GM23338 (cell line): ENCODE data around the gene IFRD1. TPM values are rescaled to one million over a fixed set of nuclear protein-coding genes. Genes with fewer than 3 reads are reported as not detected.

Source experiments
- ATAC-seq: fragments of 200-7000 bp; cut with Tn5 transposase; 3 replicates; pipeline ENCODE4 v1.9.1; 2020
- DNase-seq: peaks from one replicate; pipeline ENCODE4 v3.0.0-alpha.2; 2015; ENCODE audit warnings: low spot score
- H2AFZ ChIP-seq: fragments of 200-600 bp; sonication (generic); 2 replicates; pipeline ENCODE4 v1.8.0; 2016; ENCODE audit warnings: antibody characterized with exemption, mild to moderate bottlenecking, moderate library complexity
- H3F3A ChIP-seq: fragments of 200-600 bp; sonication (generic); replicated peaks from 2 replicates; pipeline ENCODE4 v1.8.0; 2017; ENCODE audit warnings: antibody characterized with exemption, mixed run types, low read depth
- H3K27ac ChIP-seq: fragments of 200-600 bp; sonication (generic); 2 replicates; pipeline ENCODE4 v1.6.1; 2016; ENCODE audit warnings: low read depth
- H3K27me3 ChIP-seq: fragments of 200-600 bp; sonication (generic); 2 replicates; pipeline ENCODE4 v1.8.0; 2016; ENCODE audit warnings: mild to moderate bottlenecking, mixed run types, moderate library complexity; ENCODE audit not compliant: insufficient read depth
- H3K36me3 ChIP-seq: fragments of 200-600 bp; sonication (generic); 2 replicates; pipeline ENCODE4 v1.8.0; 2016; ENCODE audit warnings: mild to moderate bottlenecking; ENCODE audit not compliant: insufficient read depth
- H3K4me1 ChIP-seq: fragments of 200-600 bp; sonication (generic); 2 replicates; pipeline ENCODE4 v1.8.0; 2016; ENCODE audit warnings: mild to moderate bottlenecking, moderate library complexity; ENCODE audit not compliant: insufficient read depth
- H3K4me2 ChIP-seq: fragments of 200-600 bp; sonication (generic); 2 replicates; pipeline ENCODE4 v1.7.1; 2017; ENCODE audit warnings: mixed run types
- H3K4me3 ChIP-seq: fragments of 200-600 bp; sonication (generic); 2 replicates; pipeline ENCODE4 v1.6.1; 2016; ENCODE audit warnings: mixed run types
- H3K79me2 ChIP-seq: fragments of 200-600 bp; sonication (generic); replicated peaks from 2 replicates; pipeline ENCODE4 v1.8.0; 2017; ENCODE audit warnings: mild to moderate bottlenecking; ENCODE audit not compliant: insufficient read depth
- H3K9me2 ChIP-seq: fragments of 200-600 bp; sonication (generic); 2 replicates; pipeline ENCODE4 v1.8.0; 2017; ENCODE audit not compliant: insufficient read depth
- H4K20me1 ChIP-seq: fragments of 200-600 bp; sonication (generic); replicated peaks from 2 replicates; pipeline ENCODE4 v1.8.0; 2017; ENCODE audit warnings: mild to moderate bottlenecking; ENCODE audit not compliant: insufficient read depth
- H3K27ac Mint-ChIP-seq: 2 replicates; pipeline ENCODE4 v1.8.0; 2020; ENCODE audit warnings: inconsistent platforms, mild to moderate bottlenecking, moderate library complexity, mixed read lengths
- H3K27me3 Mint-ChIP-seq: 3 replicates; pipeline ENCODE4 v1.8.0; 2022; ENCODE audit warnings: low read depth, mild to moderate bottlenecking, moderate library complexity, mixed read lengths, inconsistent platforms; ENCODE audit not compliant: insufficient read depth, poor library complexity
- H3K36me3 Mint-ChIP-seq: 3 replicates; pipeline ENCODE4 v1.8.0; 2021; ENCODE audit warnings: low read depth, mild to moderate bottlenecking, inconsistent platforms, moderate library complexity, mixed read lengths
- H3K4me1 Mint-ChIP-seq: 3 replicates; pipeline ENCODE4 v1.8.0; 2020; ENCODE audit warnings: mild to moderate bottlenecking, inconsistent platforms, mixed read lengths
- H3K4me3 Mint-ChIP-seq: 3 replicates; pipeline ENCODE4 v1.8.0; 2021; ENCODE audit warnings: moderate library complexity, mild to moderate bottlenecking, inconsistent platforms, mixed read lengths
- H3K9me3 Mint-ChIP-seq: 3 replicates; pipeline ENCODE4 v1.8.0; 2020; ENCODE audit warnings: moderate library complexity, mild to moderate bottlenecking, inconsistent platforms, mixed read lengths
- CREB1 ChIP-seq: fragments of 250-450 bp; sonication (Bioruptor Pico); IDR thresholded peaks from 2 replicates; pipeline ENCODE4 v1.5.0; 2020; ENCODE audit warnings: low read depth, mild to moderate bottlenecking, moderate library complexity
- EZH2 ChIP-seq: fragments of 200-600 bp; sonication (generic); IDR thresholded peaks from one replicate; pipeline ENCODE4 v1.8.0; 2017; ENCODE audit warnings: antibody characterized with exemption, mild to moderate bottlenecking, low read depth; ENCODE audit not compliant: unreplicated experiment
- EZH2phosphoT487 ChIP-seq: fragments of 200-600 bp; sonication (generic); IDR thresholded peaks from one replicate; pipeline ENCODE4 v1.8.1; 2018; ENCODE audit warnings: antibody characterized with exemption; ENCODE audit not compliant: unreplicated experiment
- NANOG ChIP-seq: IDR thresholded peaks from 2 replicates; pipeline ENCODE4 v1.6.1; 2016; ENCODE audit warnings: antibody characterized with exemption, borderline replicate concordance
- POLR2AphosphoS5 ChIP-seq: IDR thresholded peaks from 2 replicates; pipeline ENCODE4 v1.6.1; 2016; ENCODE audit warnings: antibody characterized with exemption, low read depth
- STAT1 ChIP-seq: IDR thresholded peaks from one replicate; pipeline ENCODE4 v1.6.1; 2016; ENCODE audit warnings: antibody characterized with exemption; ENCODE audit not compliant: unreplicated experiment
- ZNF114 ChIP-seq: fragments of 250-450 bp; sonication (Bioruptor Pico); IDR thresholded peaks from 2 replicates; pipeline ENCODE4 v1.5.0; 2020; ENCODE audit warnings: mild to moderate bottlenecking, moderate library complexity
- ZNF331 ChIP-seq: fragments of 250-450 bp; sonication (Bioruptor Pico); IDR thresholded peaks from 2 replicates; pipeline ENCODE4 v1.5.0; 2020; ENCODE audit warnings: low read depth, mild to moderate bottlenecking, moderate library complexity
- polyA plus RNA-seq: library from polyadenylated mRNA; unstranded; fragments of >200 nt; fragmentation: Nextera tagmentation; extraction: Ambion mirVana; gene quantifications from 2 replicates; pipeline ENCODE4 v1.2.1, GENCODE V29; 2016
- total RNA-seq: library from RNA; depleted of rRNA; stranded (reverse); fragments of >200 nt; shearing (Covaris generic); gene quantifications from 2 replicates; pipeline ENCODE4 v1.2.3, GENCODE V29; 2014
- TF ChIP-seq, protein P1 (sequence below): fragments of 250-450 bp; sonication (Bioruptor Pico); IDR thresholded peaks from 2 replicates; pipeline ENCODE4 v1.5.0; 2020; ENCODE audit warnings: mild to moderate bottlenecking, moderate library complexity
- TF ChIP-seq, protein P2 (sequence below), 2 experiments: fragments of 200-600 bp in 1 of 2; sonication (generic) in 1 of 2; conservative IDR thresholded peaks; 2 replicates each; pipeline versions ENCODE4 v1.5.1 to v1.6.1; 2016 to 2017; ENCODE audit warnings: antibody characterized with exemption in 2 of 2, low read depth in 2 of 2, mild to moderate bottlenecking in 2 of 2, moderate library complexity in 1 of 2

The IFRD1 gene
- total and polyA plus RNA-seq, 2 experiments from 2014 or later, result 69.6 to 73.6 TPM

DNA sequence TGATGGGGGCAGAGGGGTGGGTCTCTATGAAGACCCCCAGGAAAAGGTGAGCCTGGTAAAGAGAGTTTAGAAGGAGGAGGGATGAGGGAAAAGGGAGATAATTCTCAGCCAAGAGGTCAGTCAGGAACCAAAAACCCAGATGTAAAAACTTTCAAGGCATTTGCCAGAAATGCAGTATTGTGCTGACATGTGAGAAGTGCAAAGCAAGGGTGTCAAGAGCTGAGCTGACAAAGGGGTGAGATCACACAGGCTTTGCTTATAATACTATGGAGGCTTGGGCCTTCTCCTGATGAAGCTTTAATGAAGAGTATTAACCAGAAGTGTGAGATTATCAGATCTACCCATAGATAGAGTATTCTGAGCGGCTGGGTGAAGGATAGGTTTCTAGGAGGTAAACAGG lies 22.3 kb upstream of the IFRD1 start (continued):
- TF ChIP-seq, protein P1, sequence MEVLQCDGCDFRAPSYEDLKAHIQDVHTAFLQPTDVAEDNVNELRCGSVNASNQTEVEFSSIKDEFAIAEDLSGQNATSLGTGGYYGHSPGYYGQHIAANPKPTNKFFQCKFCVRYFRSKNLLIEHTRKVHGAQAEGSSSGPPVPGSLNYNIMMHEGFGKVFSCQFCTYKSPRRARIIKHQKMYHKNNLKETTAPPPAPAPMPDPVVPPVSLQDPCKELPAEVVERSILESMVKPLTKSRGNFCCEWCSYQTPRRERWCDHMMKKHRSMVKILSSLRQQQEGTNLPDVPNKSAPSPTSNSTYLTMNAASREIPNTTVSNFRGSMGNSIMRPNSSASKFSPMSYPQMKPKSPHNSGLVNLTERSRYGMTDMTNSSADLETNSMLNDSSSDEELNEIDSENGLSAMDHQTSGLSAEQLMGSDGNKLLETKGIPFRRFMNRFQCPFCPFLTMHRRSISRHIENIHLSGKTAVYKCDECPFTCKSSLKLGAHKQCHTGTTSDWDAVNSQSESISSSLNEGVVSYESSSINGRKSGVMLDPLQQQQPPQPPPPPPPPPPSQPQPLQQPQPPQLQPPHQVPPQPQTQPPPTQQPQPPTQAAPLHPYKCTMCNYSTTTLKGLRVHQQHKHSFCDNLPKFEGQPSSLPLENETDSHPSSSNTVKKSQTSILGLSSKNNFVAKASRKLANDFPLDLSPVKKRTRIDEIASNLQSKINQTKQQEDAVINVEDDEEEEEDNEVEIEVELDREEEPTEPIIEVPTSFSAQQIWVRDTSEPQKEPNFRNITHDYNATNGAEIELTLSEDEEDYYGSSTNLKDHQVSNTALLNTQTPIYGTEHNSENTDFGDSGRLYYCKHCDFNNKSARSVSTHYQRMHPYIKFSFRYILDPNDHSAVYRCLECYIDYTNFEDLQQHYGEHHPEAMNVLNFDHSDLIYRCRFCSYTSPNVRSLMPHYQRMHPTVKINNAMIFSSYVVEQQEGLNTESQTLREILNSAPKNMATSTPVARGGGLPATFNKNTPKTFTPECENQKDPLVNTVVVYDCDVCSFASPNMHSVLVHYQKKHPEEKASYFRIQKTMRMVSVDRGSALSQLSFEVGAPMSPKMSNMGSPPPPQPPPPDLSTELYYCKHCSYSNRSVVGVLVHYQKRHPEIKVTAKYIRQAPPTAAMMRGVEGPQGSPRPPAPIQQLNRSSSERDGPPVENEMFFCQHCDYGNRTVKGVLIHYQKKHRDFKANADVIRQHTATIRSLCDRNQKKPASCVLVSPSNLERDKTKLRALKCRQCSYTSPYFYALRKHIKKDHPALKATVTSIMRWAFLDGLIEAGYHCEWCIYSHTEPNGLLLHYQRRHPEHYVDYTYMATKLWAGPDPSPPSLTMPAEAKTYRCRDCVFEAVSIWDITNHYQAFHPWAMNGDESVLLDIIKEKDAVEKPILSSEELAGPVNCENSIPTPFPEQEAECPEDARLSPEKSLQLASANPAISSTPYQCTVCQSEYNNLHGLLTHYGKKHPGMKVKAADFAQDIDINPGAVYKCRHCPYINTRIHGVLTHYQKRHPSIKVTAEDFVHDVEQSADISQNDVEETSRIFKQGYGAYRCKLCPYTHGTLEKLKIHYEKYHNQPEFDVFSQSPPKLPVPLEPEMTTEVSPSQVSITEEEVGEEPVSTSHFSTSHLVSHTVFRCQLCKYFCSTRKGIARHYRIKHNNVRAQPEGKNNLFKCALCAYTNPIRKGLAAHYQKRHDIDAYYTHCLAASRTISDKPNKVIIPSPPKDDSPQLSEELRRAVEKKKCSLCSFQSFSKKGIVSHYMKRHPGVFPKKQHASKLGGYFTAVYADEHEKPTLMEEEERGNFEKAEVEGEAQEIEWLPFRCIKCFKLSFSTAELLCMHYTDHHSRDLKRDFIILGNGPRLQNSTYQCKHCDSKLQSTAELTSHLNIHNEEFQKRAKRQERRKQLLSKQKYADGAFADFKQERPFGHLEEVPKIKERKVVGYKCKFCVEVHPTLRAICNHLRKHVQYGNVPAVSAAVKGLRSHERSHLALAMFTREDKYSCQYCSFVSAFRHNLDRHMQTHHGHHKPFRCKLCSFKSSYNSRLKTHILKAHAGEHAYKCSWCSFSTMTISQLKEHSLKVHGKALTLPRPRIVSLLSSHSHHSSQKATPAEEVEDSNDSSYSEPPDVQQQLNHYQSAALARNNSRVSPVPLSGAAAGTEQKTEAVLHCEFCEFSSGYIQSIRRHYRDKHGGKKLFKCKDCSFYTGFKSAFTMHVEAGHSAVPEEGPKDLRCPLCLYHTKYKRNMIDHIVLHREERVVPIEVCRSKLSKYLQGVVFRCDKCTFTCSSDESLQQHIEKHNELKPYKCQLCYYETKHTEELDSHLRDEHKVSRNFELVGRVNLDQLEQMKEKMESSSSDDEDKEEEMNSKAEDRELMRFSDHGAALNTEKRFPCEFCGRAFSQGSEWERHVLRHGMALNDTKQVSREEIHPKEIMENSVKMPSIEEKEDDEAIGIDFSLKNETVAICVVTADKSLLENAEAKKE, result no peak
- TF ChIP-seq EZH2phosphoT487, result no peak
- no peak for TF ChIP-seq ZNF331 (CRISPR knock-in tag)
- TF ChIP-seq, protein P2, sequence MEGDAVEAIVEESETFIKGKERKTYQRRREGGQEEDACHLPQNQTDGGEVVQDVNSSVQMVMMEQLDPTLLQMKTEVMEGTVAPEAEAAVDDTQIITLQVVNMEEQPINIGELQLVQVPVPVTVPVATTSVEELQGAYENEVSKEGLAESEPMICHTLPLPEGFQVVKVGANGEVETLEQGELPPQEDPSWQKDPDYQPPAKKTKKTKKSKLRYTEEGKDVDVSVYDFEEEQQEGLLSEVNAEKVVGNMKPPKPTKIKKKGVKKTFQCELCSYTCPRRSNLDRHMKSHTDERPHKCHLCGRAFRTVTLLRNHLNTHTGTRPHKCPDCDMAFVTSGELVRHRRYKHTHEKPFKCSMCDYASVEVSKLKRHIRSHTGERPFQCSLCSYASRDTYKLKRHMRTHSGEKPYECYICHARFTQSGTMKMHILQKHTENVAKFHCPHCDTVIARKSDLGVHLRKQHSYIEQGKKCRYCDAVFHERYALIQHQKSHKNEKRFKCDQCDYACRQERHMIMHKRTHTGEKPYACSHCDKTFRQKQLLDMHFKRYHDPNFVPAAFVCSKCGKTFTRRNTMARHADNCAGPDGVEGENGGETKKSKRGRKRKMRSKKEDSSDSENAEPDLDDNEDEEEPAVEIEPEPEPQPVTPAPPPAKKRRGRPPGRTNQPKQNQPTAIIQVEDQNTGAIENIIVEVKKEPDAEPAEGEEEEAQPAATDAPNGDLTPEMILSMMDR (conservative IDR thresholded peaks at IDR 0.05; ENCODE audit: low read depth in 2 of 2), result no peak
- no peak for TF ChIP-seq NANOG
- no peak for TF ChIP-seq ZNF114 (CRISPR knock-in tag)
- no peak for TF ChIP-seq EZH2
- no peak for TF ChIP-seq STAT1

DNA sequence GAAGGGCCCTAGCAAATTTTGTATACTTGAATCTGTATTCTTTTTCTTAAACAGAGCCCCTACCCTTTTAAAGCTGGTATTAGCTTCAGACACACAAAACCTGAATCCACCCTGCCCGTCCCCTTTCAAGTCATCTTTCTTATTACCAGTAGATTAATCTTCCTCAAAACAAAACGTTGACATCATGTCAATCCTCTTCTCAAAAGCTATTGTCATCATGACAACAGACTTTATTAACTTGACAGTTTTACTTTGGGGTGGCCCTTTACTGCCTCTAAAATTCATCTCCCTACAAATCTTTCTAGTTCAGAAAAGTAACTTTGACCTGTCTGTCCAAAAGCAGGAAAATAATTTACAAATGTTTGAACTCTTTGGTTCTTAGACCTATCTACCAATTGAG lies 21.5 kb upstream of the IFRD1 start:
- Mint-ChIP-seq H3K27ac (no peak overlapping the region), H3K9me3 (no peaks in the 10 kb centered on the region), H3K4me1 (peaks cover 26% of the 10 kb centered on the region), H3K36me3 (peaks cover 3% of the 10 kb centered on the region; the same call in 1 of the 3 replicates), H3K4me3 (no peak overlapping the region), H3K27me3 (peaks cover 4% of the 10 kb centered on the region)
- DNase-seq, result no peak
- H2AFZ ChIP-seq, result no peak overlapping the region
- H4K20me1 ChIP-seq, result no peaks in the 10 kb centered on the region
- no peak for ATAC-seq
- H3K4me2 ChIP-seq, result no peak overlapping the region
- no peaks in the 10 kb centered on the region for H3K79me2 ChIP-seq
- H3K9me2 ChIP-seq, result no peaks in the 10 kb centered on the region
- H3K27ac ChIP-seq, result no peak overlapping the region
- H3K4me3 ChIP-seq, result no peak overlapping the region
- no peaks in the 10 kb centered on the region for H3K36me3 ChIP-seq
- no peaks in the 10 kb centered on the region for H3F3A ChIP-seq
- peaks cover 14% of the 10 kb centered on the region for H3K4me1 ChIP-seq
- H3K27me3 ChIP-seq, result no peaks in the 10 kb centered on the region
- TF ChIP-seq CREB1 (CRISPR knock-in tag) (no peak), POLR2AphosphoS5 (no peak), ZNF114 (CRISPR knock-in tag) (no peak), ZNF331 (CRISPR knock-in tag) (no peak)
